Activated CD8-positive, alpha-beta memory T cell treated with anti-CD3 and anti-CD28 coated beads, Interleukin-2, amount 50 U/mL, for 24 hours (primary cell): ENCODE measurements around the gene MAS1L.

Experiments used
- DNase-seq: peaks from one replicate; pipeline ENCODE4 v3.0.0-alpha.2; 2020; ENCODE audit errors: extremely low read depth

Gene MAS1L

GRCh38 chr6:29487660-29488059, at the start of gene MAS1L:
MAS1L (minus strand) TSS chr6:29487956; CDS start chr6:29487902, 54 bp downstream.
- DNase-seq, result no peak

GRCh38 chr6:29532320-29532951, 44.7 kb upstream of the MAS1L start:
- DNase-seq, result no peak

GRCh38 chr6:29531668-29532067, 43.9 kb upstream of the MAS1L start:
- DNase-seq, result no peak

DNA sequence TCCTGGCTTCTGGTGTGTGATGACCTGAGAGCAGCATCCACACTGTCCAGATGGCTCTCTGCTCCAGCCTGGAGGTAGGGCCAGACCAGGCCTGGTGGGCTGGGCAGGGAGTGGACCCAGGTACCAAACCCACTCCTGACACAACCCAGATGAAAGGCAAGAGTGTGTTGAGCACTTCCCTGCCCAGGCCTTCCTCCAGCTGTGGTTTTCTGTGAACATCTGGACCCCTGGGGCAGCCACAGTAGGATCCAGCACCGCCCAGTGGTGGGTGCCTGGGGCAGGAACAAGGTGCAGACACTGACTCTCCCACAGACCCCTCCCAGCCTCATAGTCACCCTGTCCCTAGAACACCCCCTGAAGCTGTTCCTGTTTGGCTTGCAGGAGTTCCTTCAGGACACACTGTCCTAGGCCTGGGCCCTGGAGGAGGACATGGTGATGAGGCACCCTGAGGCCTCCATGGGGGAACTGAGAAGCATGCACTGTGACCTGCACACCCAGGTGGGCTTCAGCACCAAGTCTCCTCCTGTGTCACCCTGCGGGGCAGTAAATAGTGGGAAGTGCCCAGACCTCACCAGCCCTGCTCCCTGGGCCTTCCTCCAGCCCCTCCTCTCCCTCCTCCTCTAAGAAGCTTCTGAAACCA, 43.0 kb upstream of the MAS1L start:
- DNase-seq, result no peak

DNA sequence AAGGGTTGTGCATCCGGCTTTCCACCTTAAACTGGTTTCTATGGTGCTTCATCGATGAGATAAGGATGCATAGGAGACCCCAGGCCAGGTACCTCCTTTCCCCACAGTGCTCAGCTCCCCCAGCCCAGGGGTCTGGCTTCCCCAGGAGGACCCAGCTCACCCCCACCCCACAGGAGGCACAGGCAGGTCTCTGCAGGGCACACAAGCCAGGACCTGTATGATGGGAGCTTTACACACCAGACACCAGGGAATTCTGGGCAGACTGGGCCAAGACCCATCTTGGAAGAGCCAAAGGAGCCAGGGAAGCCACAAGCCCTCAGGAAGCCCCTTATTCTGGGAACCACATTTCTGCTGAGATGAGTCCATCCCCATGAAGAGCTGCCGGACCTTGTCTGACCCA, 42.2 kb upstream of the MAS1L start:
- DNase-seq, result no peak

- no peak for DNase-seq
Observed at GRCh38 chr6:29528988-29529560, 41.3 kb upstream of the MAS1L start.

DNA sequence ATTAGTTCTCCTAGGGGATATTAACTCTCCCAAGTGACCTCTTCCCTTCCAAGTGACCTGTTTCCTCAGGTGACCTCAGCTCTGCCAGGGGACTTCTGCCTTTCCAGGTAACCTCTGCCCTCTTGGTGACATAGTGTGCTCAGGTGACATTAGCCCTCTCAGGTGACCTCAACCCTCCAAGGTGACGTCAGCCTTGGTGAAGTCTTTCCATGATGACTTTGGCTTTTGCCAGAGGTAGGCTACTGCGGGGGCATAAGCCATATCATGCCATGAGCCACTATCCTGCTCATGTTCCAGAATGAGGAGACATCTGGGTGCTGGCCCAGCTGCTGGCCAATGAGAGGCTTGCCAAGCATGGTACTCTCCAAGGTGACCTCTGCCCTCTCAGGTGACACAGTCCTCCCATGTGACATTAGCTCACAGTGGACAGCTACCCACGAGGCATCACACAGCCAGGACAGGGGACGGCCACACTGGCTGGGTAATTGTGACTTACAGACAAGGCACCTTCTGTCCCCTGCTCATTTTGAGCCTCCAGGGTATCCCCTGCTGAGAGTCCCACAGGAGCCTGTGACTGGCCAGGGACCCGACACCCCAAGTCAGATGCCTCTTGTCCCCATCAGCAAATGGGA, 40.7 kb upstream of the MAS1L start:
- no peak for DNase-seq

DNA sequence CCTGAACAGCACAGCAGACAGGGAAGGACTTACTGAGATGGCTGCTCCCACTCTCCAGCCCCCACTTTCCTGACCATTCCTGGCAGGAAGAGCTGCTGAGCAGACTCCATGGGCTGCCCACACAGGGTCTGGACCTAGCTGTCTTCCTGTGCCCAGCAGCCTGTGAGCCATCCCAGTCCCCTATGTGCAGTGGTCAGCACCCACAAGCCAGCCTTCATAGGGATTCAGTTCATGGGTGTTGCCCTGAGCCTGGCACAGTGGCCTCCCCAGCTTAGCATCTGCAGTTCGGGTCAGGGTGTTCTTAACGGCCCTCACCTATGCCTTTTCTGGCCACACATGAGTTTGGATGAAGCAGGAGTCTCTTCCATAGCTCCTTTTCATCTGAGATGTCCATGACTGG, 39.8 kb upstream of the MAS1L start:
- DNase-seq, result no peak

GRCh38 chr6:29527126-29527525, 39.4 kb upstream of the MAS1L start:
- DNase-seq, result no peak

DNA sequence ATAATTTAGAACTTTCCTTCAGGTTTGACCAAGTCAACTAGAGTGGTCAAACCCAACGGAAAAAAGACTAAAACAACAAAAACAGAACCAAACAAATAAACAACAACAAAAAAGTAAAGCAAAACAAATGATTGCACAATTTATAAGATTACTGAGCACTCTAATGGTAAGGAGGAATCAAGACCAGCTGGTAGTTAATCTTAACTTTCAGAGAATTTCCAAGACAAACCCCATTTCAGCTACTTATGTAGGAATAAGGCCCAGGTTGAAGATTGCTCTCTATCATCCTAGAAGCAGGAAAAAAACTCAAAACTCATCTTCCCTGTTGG, 37.5 kb upstream of the MAS1L start:
- DNase-seq, result no peak

DNA sequence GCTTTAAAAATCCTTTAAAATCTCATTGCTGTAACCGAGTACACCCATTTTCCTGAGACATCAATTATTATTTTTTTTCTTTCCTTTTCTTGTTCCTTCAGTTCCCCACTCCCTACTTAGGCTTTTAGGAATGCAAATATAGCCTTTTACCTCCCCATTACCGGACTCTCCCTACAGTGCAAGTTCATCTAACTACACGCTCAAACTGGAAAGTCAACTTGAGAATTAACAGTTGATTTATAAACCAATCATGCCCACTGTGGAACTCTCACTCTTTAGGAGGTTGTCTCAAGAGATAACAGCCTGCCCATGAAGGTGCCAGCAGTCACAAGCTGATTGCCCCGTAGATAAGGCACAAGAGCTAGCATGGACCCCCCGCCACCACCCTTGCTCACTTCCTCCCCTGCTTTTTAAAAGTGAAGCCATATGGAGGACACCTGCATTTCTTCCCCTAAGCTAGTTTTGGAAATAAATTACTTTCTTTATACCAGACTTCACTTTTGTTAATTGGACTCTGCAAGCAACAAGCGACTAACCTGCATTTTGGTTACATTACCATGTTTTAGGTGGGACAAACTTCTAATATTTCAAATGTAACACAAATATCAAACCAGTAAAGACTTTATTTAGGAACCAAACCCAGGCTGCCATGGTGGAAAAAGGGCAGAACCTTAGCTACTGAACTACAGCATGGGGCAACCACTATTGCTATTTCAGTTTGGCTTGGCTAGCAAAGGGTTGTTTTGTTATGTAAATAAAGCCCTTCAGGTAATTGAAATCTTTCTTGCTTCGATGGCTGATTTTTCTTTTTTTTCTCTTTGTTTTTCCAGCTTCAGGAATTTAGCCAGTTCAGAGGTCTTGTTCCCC, 36.9 kb upstream of the MAS1L start:
- DNase-seq, result no peak

DNA sequence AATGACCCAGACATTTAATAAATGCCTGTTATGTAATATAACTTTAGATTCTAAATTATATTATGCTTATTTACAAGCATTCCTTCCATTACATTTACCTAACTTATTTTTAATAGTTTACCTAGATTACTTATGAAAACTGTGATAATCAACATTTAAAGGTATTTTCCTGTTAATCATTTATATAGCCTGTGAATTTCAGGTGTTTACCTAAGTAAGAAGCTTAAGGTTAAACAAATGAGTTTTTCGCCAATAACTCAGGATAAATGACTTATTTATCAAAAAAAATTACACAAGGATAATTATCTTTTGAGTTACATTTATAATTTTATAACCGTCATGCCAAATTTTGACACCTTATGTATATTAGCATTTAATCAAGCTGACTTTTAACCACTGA, 36.3 kb upstream of the MAS1L start:
- no peak for DNase-seq

DNA sequence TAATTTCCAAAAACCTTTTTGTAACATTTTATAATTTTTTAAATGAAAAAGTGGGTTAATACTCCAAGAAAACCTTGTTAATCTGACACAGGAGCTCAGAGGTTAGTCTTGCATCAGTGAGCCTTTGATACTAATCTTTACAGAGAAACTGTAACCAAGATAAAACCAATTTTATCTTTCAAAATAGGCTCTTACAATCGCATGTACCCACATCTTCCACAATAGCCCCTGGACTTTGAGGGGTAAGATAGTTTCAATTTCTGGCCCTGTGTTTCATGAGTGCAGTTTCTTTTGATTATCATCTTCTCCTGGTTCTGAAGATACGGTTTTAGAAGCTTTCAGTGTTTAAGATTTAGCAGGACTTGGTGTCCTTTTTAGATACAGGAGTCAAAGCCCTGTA, 34.5 kb upstream of the MAS1L start:
- no peak for DNase-seq

- DNase-seq, result no peak
Observed at GRCh38 chr6:29521006-29521680, 33.4 kb upstream of the MAS1L start.

DNA sequence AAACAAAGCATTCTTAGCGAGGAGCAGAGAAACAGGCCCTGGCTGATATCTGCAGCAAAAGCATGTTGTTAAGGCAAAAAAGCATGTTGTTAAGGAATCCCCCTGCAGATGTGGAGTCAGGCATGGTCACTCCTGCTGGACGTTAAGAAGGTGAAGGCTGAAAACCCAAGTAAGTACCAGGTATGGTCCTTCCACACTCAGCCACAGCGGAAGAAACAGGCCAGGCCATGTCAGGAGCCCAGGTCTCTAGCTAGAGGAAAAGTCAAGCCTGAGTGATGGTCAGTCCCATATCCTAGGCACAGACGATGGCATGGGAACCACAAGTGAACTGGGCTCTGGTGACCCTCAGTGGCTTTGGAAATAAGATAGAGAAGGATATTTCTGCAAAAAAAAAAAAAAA, 32.5 kb upstream of the MAS1L start:
- no peak for DNase-seq

DNA sequence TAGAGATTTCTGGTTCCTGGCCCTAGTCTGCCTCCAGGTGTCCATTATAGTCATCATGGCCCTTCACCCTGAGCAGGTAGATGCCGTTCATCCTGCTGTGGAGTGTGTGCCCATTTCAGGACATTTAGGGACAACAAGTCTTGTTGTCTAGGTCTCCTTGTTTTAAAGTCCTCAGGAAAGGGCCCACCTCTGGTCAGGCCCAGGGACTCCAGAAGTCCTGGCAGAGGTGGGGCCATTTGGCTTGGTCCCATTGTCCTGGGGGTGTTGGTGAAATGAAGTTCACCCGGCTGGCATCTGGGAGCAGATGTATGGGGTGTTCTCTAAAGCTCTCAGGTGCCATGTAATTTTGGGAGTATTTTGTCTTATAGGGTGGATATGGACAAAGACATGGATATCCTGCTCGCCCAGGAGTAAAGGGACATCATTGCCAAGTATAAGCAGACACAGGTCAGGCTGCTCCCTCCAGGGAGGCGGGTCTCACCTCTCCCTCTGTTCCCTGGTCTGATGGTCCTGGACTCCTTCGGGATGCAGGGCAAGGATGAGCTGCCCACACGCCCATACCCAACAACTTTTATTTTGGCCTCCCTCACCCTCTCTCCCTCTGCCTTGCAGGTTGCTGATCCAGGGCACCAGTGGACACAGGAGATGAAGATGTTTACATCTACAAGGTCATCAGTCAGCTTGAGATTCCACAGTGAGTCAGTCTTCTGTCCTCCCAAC, 31.7 kb upstream of the MAS1L start:
- DNase-seq, result no peak

- DNase-seq, result no peak
Observed at GRCh38 chr6:29517728-29518440, 30.1 kb upstream of the MAS1L start.

DNA sequence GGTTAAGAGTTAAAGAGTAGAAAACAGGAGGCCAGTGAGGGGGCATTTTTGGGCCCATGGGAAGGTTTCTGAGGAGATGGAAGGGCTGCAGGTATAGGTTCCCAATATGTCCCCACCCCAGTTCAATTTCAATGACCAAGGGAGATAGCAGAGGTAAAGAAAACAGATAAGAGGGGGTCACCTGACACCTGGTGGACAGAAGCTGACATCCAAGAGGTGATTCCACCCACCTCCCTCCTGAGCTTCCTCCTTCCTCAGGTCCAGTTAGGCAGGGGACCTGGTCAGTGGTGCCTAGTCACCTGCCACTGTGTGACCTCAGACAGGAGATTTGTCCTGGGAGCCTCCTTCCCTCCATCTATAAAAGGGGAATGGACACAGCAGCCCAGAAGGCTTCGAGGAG, 29.5 kb upstream of the MAS1L start:
- DNase-seq, result no peak

DNA sequence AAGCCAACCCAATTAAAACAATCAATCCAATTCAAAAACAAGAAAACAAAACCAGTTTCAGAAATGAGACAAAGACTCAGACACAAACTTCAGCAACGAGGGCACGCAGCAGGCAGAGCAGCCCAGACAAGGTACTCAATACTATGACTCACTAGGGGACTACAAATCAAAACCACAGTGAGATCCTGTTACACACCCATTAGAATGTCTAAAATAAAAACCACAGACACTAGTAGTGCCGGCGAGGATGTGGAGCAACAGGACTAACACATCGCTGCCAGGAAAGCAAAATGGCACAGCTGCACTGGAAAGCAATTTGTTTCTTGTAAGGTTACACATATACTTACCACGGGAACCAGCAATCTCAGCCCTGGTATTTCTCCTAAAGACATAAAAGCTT, 28.4 kb upstream of the MAS1L start:
- DNase-seq, result no peak

- no peak for DNase-seq
Observed at GRCh38 chr6:29510746-29511300, 23.1 kb upstream of the MAS1L start.
